B cell (primary cell): Measurements from ENCODE around the gene ZNF184.

Experiments used
- EZH2 ChIP-seq: IDR thresholded peaks from 2 replicates; pipeline ENCODE4 v1.6.1; 2012; ENCODE audit warnings: borderline replicate concordance, low read depth, mild to moderate bottlenecking, moderate library complexity, low read length; ENCODE audit not compliant: insufficient read depth, poor library complexity, severe bottlenecking
- TF ChIP-seq, protein P1 (sequence below): fragments of 200-600 bp; IDR thresholded peaks from one replicate; pipeline ENCODE4 v1.8.0; 2022; ENCODE audit warnings: antibody characterized with exemption, mild to moderate bottlenecking

DNA sequence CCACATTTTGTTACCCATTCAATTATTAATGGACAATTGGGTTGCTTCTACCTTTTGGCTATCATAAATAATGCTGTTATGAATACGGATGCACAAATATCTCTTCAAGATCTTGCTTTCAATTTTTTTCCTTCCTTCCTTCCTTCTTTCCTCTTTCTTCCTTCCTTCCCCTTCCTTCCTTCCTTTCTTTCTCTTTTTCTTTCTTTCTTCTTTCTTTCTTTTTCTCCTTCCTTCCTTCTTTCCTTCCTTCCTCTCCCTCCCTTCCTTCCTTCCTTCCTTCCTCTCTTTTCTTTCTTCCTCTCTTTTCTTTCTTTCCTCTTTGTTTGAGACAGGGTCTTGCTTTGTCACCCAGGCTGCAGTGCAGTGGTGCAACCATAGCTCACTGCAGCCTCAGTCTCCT lies 39.2 kb downstream of the ZNF184 start:
- TF ChIP-seq, protein P1, sequence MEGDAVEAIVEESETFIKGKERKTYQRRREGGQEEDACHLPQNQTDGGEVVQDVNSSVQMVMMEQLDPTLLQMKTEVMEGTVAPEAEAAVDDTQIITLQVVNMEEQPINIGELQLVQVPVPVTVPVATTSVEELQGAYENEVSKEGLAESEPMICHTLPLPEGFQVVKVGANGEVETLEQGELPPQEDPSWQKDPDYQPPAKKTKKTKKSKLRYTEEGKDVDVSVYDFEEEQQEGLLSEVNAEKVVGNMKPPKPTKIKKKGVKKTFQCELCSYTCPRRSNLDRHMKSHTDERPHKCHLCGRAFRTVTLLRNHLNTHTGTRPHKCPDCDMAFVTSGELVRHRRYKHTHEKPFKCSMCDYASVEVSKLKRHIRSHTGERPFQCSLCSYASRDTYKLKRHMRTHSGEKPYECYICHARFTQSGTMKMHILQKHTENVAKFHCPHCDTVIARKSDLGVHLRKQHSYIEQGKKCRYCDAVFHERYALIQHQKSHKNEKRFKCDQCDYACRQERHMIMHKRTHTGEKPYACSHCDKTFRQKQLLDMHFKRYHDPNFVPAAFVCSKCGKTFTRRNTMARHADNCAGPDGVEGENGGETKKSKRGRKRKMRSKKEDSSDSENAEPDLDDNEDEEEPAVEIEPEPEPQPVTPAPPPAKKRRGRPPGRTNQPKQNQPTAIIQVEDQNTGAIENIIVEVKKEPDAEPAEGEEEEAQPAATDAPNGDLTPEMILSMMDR, result no peak
- no peak for TF ChIP-seq EZH2
